Left colon (tissue), 2 donors: Measurements from ENCODE around the gene CLCN4. TPM values are rescaled to one million over a fixed set of nuclear protein-coding genes. Genes with fewer than 3 reads are reported as not detected.

Experiments
- ATAC-seq: fragments of 200-7000 bp; cut with Tn5 transposase; one replicate; pipeline ENCODE4 v1.9.1; 2020; ENCODE audit warnings: mild to moderate bottlenecking, moderate library complexity
- DNase-seq, 2 donors: peaks; one replicate each; pipeline ENCODE4 v3.0.0-alpha.2; 2020
- intact Hi-C, 2 donors: fragments of 100-400 bp; cut with DNase I in 1 of 2; cut with micrococcal nuclease in 1 of 2; formaldehyde crosslinking; loops; one replicate each; pipeline versions ENCODE4 v1.11.2 to v1.14.0; 2022; cut with DNase I, micrococcal nuclease
- total RNA-seq, 2 donors: library from RNA; stranded (reverse); fragmentation: NEBNext Ultra II Directional; extraction: Animal tissue kit (Norgen Biotek cat#: 25700); gene quantifications; one replicate each; pipeline ENCODE4 v1.2.1, GENCODE V29; 2021
- donor health status: DM: no; HTN: no; CAD: no.
- donor health status: DM: yes; HTN: yes; CAD: no.

The CLCN4 gene
- total RNA-seq, 2 donors from 2014 or later, result 0.46 to 1.4 TPM

DNA sequence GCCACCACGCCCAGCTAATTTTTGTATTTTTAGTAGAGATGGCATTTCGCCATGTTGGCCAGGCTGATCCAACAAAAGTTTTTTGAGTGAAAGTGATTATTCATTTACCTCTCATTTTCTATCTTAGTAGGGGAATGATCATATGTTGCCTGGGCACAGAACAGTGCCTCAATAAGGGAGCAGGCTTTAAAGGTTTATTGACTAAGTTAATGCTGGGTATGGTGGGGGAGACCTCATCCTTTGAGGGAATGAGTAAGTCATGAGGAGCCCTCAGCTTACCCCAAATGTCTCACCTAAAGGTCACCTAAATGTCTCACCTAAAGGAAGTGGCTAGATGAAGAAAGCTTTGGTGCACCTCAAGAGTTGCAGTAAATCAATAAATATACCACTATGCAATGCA is 109.0 kb downstream of the CLCN4 start:
- DNase-seq (no peak), ATAC-seq (no peak)
- intact Hi-C loops, result no loop called here

DNA sequence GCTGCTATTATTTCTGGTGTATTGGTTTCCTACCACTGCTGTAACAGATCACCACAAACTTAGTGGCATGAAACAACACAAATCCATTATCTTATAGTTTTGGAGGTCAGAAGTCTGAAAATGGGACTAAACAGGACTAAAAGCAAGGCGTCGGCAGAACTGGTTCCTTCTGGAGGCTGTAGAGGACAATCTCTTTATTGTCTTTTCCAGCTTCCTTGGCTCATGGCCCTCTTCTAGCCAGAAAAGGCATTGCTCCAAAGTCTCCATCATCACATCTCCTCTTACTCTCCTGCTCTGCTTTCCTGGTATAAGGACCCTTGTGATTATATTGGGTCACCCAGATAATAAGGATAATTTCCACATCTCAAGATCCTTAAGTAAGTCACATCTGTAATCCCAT is 121.9 kb downstream of the CLCN4 start:
- ATAC-seq (no peak), DNase-seq (no peak)
- intact Hi-C loops, result no loop called here

GRCh38 chrX:10280071-10280470 is 123.3 kb downstream of the CLCN4 start:
- intact Hi-C loops, result no loop called here
- peak in 1 of 2 donors; percentile 7 for DNase-seq
- peak; percentile 63 for ATAC-seq

DNA sequence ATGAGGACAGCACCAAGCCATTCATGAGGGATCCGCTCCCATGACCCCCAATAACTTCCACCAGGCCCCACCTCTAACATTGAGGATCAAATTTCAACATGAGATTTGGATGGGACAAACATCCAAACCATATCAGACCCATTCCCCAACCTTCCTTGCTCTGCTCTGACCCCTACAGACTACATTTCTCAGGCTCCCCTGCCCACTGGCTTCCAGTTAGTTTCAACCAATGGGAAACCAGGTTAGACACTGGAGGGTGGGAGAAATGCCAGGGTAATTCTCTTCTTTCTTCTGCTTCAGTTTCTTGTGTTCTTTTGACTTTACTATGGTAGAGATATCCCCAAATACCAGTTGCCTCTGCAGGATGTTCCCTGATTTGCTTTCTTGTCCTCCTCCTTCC is 125.7 kb downstream of the CLCN4 start:
- intact Hi-C loops, result no loop called here
- ATAC-seq (no peak), DNase-seq (no peak)

DNA sequence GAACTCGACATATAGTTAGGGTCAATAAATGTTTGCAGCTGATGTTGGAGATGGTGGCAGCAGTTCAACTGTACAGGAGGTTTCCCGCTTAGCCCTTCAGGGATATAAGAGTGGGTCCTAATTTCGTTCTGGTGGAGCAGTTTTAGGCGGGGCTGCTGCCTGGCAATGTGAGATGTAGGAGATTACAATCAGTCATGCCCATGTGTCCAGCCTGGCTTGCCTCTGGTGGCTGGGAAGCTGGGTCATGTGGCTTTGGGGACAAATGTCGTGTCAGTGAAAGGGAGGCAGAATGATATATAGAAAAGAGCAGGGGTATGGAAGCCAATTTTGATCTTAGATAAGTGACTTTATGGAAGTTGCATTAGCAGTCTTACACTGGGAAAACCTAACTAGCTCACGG is 129.4 kb downstream of the CLCN4 start:
- DNase-seq (no peak), ATAC-seq (no peak)
- intact Hi-C loops, result no loop called here

Other genes starting within 250 kb of the CLCN4 start
- 1 to 10 TPM in 1 of 2 donors, under 1 TPM in 1; 0.89 to 1.1 TPM for gene CLDN34, start 189.6 kb upstream of the CLCN4 start, total RNA-seq